Measurements from ENCODE around the gene SUSD3. TPM values are rescaled to one million over a fixed set of nuclear protein-coding genes. Genes with fewer than 3 reads are reported as not detected.

SUSD3 gene
- polyA plus RNA-seq, 3 donors: 10.5 to 24.6 (median 15.7) TPM

GRCh38 chr9:93086447-93087224 is 28.1 kb downstream of the SUSD3 start:
- H3K27ac Mint-ChIP-seq: peak overlapping the region in 2 of 7 donors; percentile 10 to 64
- no peaks in the 10 kb centered on the region for H3K79me2 ChIP-seq (ENCODE audit: insufficient read depth, low read length)
- peaks cover 2 to 24% of the 10 kb centered on the region in 2 donors for H3K36me3 ChIP-seq (replicated peaks in 1 of 2; ENCODE audit: control insufficient read depth in 1 of 2, insufficient read depth in 2 of 2, low read length in 2 of 2)
- no peak overlapping the region for H2AFZ ChIP-seq (ENCODE audit: insufficient read depth, low read depth, low read length, poor library complexity, severe bottlenecking)
- no peak overlapping the region for H3K4me3 Mint-ChIP-seq
- intact Hi-C loops (cut with micrococcal nuclease): loop anchor here in 1 of 2 donors (5.0 kb wide), 1 partner anchor 59 kb away; no protein-coding TSS in a partner anchor
- H3K4me1 Mint-ChIP-seq: peaks cover 27% of the 10 kb centered on the region
- WGBS (ENCODE audit: insufficient coverage): 82% methylated on average over 2 of the region's 8 CpGs
- peaks cover 17 to 29% of the 10 kb centered on the region in 2 donors for H3K4me1 ChIP-seq (ENCODE audit: control insufficient read depth in 1 of 2, insufficient read depth in 2 of 2, low read length in 2 of 2)
- peaks cover 14 to 15% of the 10 kb centered on the region in 2 donors for H3K9me3 ChIP-seq (replicated peaks in 1 of 2; ENCODE audit: control insufficient read depth in 1 of 2, insufficient read depth in 1 of 2, low read length in 2 of 2)
- peaks cover 0 to 6% (median 2%) of the 10 kb centered on the region in 3 donors for H3K27me3 Mint-ChIP-seq (ENCODE audit: low read depth in 3 of 3)
- H3K27me3 ChIP-seq (ENCODE audit: control insufficient read depth in 2 of 2, insufficient read depth in 2 of 2, low read length in 2 of 2): no peaks in the 10 kb centered on the region
- H3K4me3 ChIP-seq (replicated peaks in 1 of 3; ENCODE audit: low read depth in 2 of 3, low read length in 3 of 3): no peak overlapping the region
- H4K20me1 ChIP-seq (ENCODE audit: insufficient read depth, low read length): no peaks in the 10 kb centered on the region
- peaks cover 15 to 25% (median 21%) of the 10 kb centered on the region in 7 donors for H3K9me3 Mint-ChIP-seq
- no peak overlapping the region for H3K9ac ChIP-seq (ENCODE audit: insufficient read depth, low read length, poor library complexity, severe bottlenecking)
- peaks cover 31 to 38% of the 10 kb centered on the region in 2 donors for H3K36me3 Mint-ChIP-seq
- H3K4me2 ChIP-seq (replicated peaks; ENCODE audit: extremely low read depth, low read length, poor library complexity, severe bottlenecking): no peak overlapping the region
- DNase-seq: no peak
- no peak overlapping the region for H3K27ac ChIP-seq (ENCODE audit: low read depth in 1 of 2, low read length in 2 of 2)
- no peak for TF ChIP-seq CTCF (IDR thresholded peaks at IDR 0.05)

- H3K4me1 ChIP-seq (ENCODE audit: control insufficient read depth in 1 of 2, insufficient read depth in 2 of 2, low read length in 2 of 2): peaks cover 26 to 36% of the 10 kb centered on the region in 2 donors
- no peaks in the 10 kb centered on the region for H3K27me3 ChIP-seq (ENCODE audit: control insufficient read depth in 2 of 2, insufficient read depth in 2 of 2, low read length in 2 of 2)
- Mint-ChIP-seq H3K4me1 (peaks cover 35% of the 10 kb centered on the region), H3K4me3 (no peak overlapping the region), H3K36me3 (peaks cover 33 to 38% of the 10 kb centered on the region in 2 donors), H3K9me3 (peaks cover 15 to 26% (median 24%) of the 10 kb centered on the region in 7 donors), H3K27ac (peak overlapping the region in 1 of 7 donors; percentile 69), H3K27me3 (ENCODE audit: low read depth in 3 of 3) (peaks cover 0 to 6% (median 2%) of the 10 kb centered on the region in 3 donors)
- peaks cover 2 to 19% of the 10 kb centered on the region in 2 donors for H3K36me3 ChIP-seq (replicated peaks in 1 of 2; ENCODE audit: control insufficient read depth in 1 of 2, insufficient read depth in 2 of 2, low read length in 2 of 2)
- H3K9ac ChIP-seq (ENCODE audit: insufficient read depth, low read length, poor library complexity, severe bottlenecking): no peak overlapping the region
- H3K27ac ChIP-seq (ENCODE audit: low read depth in 1 of 2, low read length in 2 of 2): no peak overlapping the region
- H3K4me3 ChIP-seq (replicated peaks in 1 of 3; ENCODE audit: low read depth in 2 of 3, low read length in 3 of 3): no peak overlapping the region
- TF ChIP-seq CTCF (IDR thresholded peaks at IDR 0.05): no peak
- 97% methylated on average over 10 of the region's 12 CpGs for WGBS (ENCODE audit: insufficient coverage)
- H3K4me2 ChIP-seq (replicated peaks; ENCODE audit: extremely low read depth, low read length, poor library complexity, severe bottlenecking): no peak overlapping the region
- intact Hi-C loops (cut with micrococcal nuclease): loop anchor here in 1 of 2 donors (5.0 kb wide), 1 partner anchor 61 kb away; no protein-coding TSS in a partner anchor
- no peaks in the 10 kb centered on the region for H4K20me1 ChIP-seq (ENCODE audit: insufficient read depth, low read length)
- H2AFZ ChIP-seq (ENCODE audit: insufficient read depth, low read depth, low read length, poor library complexity, severe bottlenecking): no peak overlapping the region
- H3K9me3 ChIP-seq (replicated peaks in 1 of 2; ENCODE audit: control insufficient read depth in 1 of 2, insufficient read depth in 1 of 2, low read length in 2 of 2): peaks cover 14 to 18% of the 10 kb centered on the region in 2 donors
- H3K79me2 ChIP-seq (ENCODE audit: insufficient read depth, low read length): no peaks in the 10 kb centered on the region
- no peak for DNase-seq
Measured at GRCh38 chr9:93087971-93088655, 29.6 kb downstream of the SUSD3 start.
